ENCODE measurements around the gene ERCC5.
A peak's percentile ranks its signal among the peaks of the same experiment; 100 is the strongest.

ERCC5 gene

GRCh38 chr13:102805680-102806079, 40.2 kb upstream of the ERCC5 start:
- no peak for TF ChIP-seq CTCF (IDR thresholded peaks at IDR 0.05; ENCODE audit: unreplicated experiment in 3 of 3)
- Mint-ChIP-seq H3K4me1 (peaks cover 14% of the 10 kb centered on the region), H3K9me3 (peaks cover 7% of the 10 kb centered on the region), H3K4me3 (no peak overlapping the region), H3K27ac (no peak overlapping the region), H3K27me3 (ENCODE audit: low read depth) (no peaks in the 10 kb centered on the region), H3K36me3 (ENCODE audit: low read depth) (peaks cover 54% of the 10 kb centered on the region)

GRCh38 chr13:102807699-102808098, 38.1 kb upstream of the ERCC5 start:
- no peak for TF ChIP-seq CTCF (IDR thresholded peaks at IDR 0.05; ENCODE audit: unreplicated experiment in 3 of 3)
- Mint-ChIP-seq H3K4me3 (no peak overlapping the region), H3K27ac (no peak overlapping the region), H3K4me1 (no peaks in the 10 kb centered on the region), H3K36me3 (ENCODE audit: low read depth) (peaks cover 74% of the 10 kb centered on the region), H3K9me3 (peaks cover 12% of the 10 kb centered on the region), H3K27me3 (ENCODE audit: low read depth) (no peaks in the 10 kb centered on the region)

GRCh38 chr13:102812611-102813287, 33.1 kb upstream of the ERCC5 start:
- no peak overlapping the region for H3K4me3 Mint-ChIP-seq
- H3K27ac Mint-ChIP-seq: peak overlapping the region; percentile 51 to 82 (median 74)
- no peak for TF ChIP-seq CTCF (IDR thresholded peaks at IDR 0.05; ENCODE audit: unreplicated experiment in 3 of 3)
- no peaks in the 10 kb centered on the region for H3K27me3 Mint-ChIP-seq (ENCODE audit: low read depth)
- peaks cover under 1% of the 10 kb centered on the region for H3K4me1 Mint-ChIP-seq
- H3K9me3 Mint-ChIP-seq: peaks cover 10% of the 10 kb centered on the region
- peaks cover 72% of the 10 kb centered on the region for H3K36me3 Mint-ChIP-seq (ENCODE audit: low read depth)

- TF ChIP-seq CTCF (IDR thresholded peaks at IDR 0.05; ENCODE audit: unreplicated experiment in 3 of 3): no peak
- Mint-ChIP-seq H3K9me3 (peaks cover 10% of the 10 kb centered on the region), H3K27me3 (ENCODE audit: low read depth) (no peaks in the 10 kb centered on the region), H3K27ac (peak overlapping the region; percentile 38 to 81 (median 51)), H3K36me3 (ENCODE audit: low read depth) (peaks cover 73% of the 10 kb centered on the region), H3K4me1 (peaks cover 7% of the 10 kb centered on the region), H3K4me3 (no peak overlapping the region)
Observed at GRCh38 chr13:102814025-102814607, 31.7 kb upstream of the ERCC5 start.

GRCh38 chr13:102814793-102815192, 31.0 kb upstream of the ERCC5 start:
- H3K27ac Mint-ChIP-seq: peak overlapping the region in 1 of 3 experiments; percentile 51
- peaks cover 10% of the 10 kb centered on the region for H3K9me3 Mint-ChIP-seq
- TF ChIP-seq CTCF (IDR thresholded peaks at IDR 0.05; ENCODE audit: unreplicated experiment in 3 of 3): no peak
- no peaks in the 10 kb centered on the region for H3K27me3 Mint-ChIP-seq (ENCODE audit: low read depth)
- no peak overlapping the region for H3K4me3 Mint-ChIP-seq
- H3K36me3 Mint-ChIP-seq (ENCODE audit: low read depth): peaks cover 73% of the 10 kb centered on the region
- peaks cover 7% of the 10 kb centered on the region for H3K4me1 Mint-ChIP-seq

GRCh38 chr13:102815788-102816187, 30.0 kb upstream of the ERCC5 start:
- Mint-ChIP-seq H3K4me3 (no peak overlapping the region), H3K9me3 (peaks cover 5% of the 10 kb centered on the region), H3K36me3 (ENCODE audit: low read depth) (peaks cover 73% of the 10 kb centered on the region), H3K27ac (peak overlapping the region in 2 of 3 experiments; percentile 36 to 75), H3K27me3 (ENCODE audit: low read depth) (no peaks in the 10 kb centered on the region), H3K4me1 (peaks cover 7% of the 10 kb centered on the region)
- no peak for TF ChIP-seq CTCF (IDR thresholded peaks at IDR 0.05; ENCODE audit: unreplicated experiment in 3 of 3)

All from nephron (organoid).